HEK293 (cell line): ENCODE results near the gene NAA20.

Experiments
- AEBP2 ChIP-seq: fragments of 450-650 bp; formaldehyde crosslinking; IDR thresholded peaks from 2 replicates; pipeline ENCODE4 v1.5.1; 2016; ENCODE audit warnings: missing biosample characterization, missing genetic modification characterization, borderline replicate concordance
- GLI2 ChIP-seq: fragments of 450-650 bp; formaldehyde crosslinking; IDR thresholded peaks from 2 replicates; pipeline ENCODE4; 2017; ENCODE audit warnings: missing biosample characterization, missing genetic modification characterization, low read depth, borderline replicate concordance
- GLIS2 ChIP-seq: fragments of 450-650 bp; formaldehyde crosslinking; IDR thresholded peaks from 2 replicates; pipeline ENCODE4 v1.5.1; 2016; ENCODE audit warnings: missing biosample characterization, missing genetic modification characterization
- HOXA7 ChIP-seq: sonication (generic); formaldehyde crosslinking; IDR thresholded peaks from 2 replicates; pipeline ENCODE4 v1.8.1; 2022; ENCODE audit warnings: missing genetic modification reagents, borderline replicate concordance
- IKZF3 ChIP-seq: fragments of 450-650 bp; IDR thresholded peaks from 2 replicates; pipeline ENCODE4 v1.5.0; 2018; ENCODE audit warnings: missing biosample characterization, mild to moderate bottlenecking, missing genetic modification characterization, moderate library complexity
- KLF1 ChIP-seq: fragments of 450-650 bp; formaldehyde crosslinking; IDR thresholded peaks from 2 replicates; pipeline ENCODE4 v1.5.1; 2016; ENCODE audit warnings: missing biosample characterization, missing genetic modification characterization
- KLF10 ChIP-seq: fragments of 450-650 bp; IDR thresholded peaks from 2 replicates; pipeline ENCODE4 v1.5.1; 2018; ENCODE audit warnings: missing biosample characterization, mild to moderate bottlenecking, missing genetic modification characterization
- KLF7 ChIP-seq: fragments of 450-650 bp; formaldehyde crosslinking; IDR thresholded peaks from 2 replicates; pipeline ENCODE4 v1.5.1; 2016; ENCODE audit warnings: missing biosample characterization, missing genetic modification characterization, borderline replicate concordance
- KLF8 ChIP-seq: fragments of 450-650 bp; formaldehyde crosslinking; IDR thresholded peaks from 2 replicates; pipeline ENCODE4 v1.5.1; 2016; ENCODE audit warnings: missing biosample characterization, missing genetic modification characterization
- OVOL3 ChIP-seq: fragments of 450-650 bp; formaldehyde crosslinking; IDR thresholded peaks from 2 replicates; pipeline ENCODE4 v1.5.1; 2016; ENCODE audit warnings: missing biosample characterization, missing genetic modification characterization
- SP3 ChIP-seq: fragments of 450-650 bp; formaldehyde crosslinking; IDR thresholded peaks from 2 replicates; pipeline ENCODE4 v1.5.1; 2016; ENCODE audit warnings: missing biosample characterization, missing genetic modification characterization
- WT1 ChIP-seq: fragments of 450-650 bp; formaldehyde crosslinking; IDR thresholded peaks from 2 replicates; pipeline ENCODE4 v1.5.1; 2016; ENCODE audit warnings: missing biosample characterization, missing genetic modification characterization
- YY2 ChIP-seq: fragments of 450-650 bp; formaldehyde crosslinking; IDR thresholded peaks from 2 replicates; pipeline ENCODE4 v1.5.1; 2016; ENCODE audit warnings: missing biosample characterization, missing genetic modification characterization
- ZFP3 ChIP-seq: fragments of 450-650 bp; formaldehyde crosslinking; IDR thresholded peaks from 2 replicates; pipeline ENCODE4 v1.5.1; 2016; ENCODE audit warnings: low read depth, missing biosample characterization, missing genetic modification characterization
- ZIC2 ChIP-seq: fragments of 450-650 bp; formaldehyde crosslinking; IDR thresholded peaks from 2 replicates; pipeline ENCODE4 v1.5.1; 2016; ENCODE audit warnings: missing biosample characterization, missing genetic modification characterization
- ZNF155 ChIP-seq: fragments of 450-650 bp; formaldehyde crosslinking; IDR thresholded peaks from 2 replicates; pipeline ENCODE4 v1.5.1; 2016; ENCODE audit warnings: missing biosample characterization, missing genetic modification characterization
- ZNF16 ChIP-seq: fragments of 450-650 bp; formaldehyde crosslinking; IDR thresholded peaks from 2 replicates; pipeline ENCODE4 v1.5.1; 2016; ENCODE audit warnings: low read depth, missing biosample characterization, missing genetic modification characterization
- ZNF169 ChIP-seq: fragments of 450-650 bp; formaldehyde crosslinking; IDR thresholded peaks from 2 replicates; pipeline ENCODE4 v1.5.1; 2016; ENCODE audit warnings: missing biosample characterization, missing genetic modification characterization
- ZNF19 ChIP-seq: fragments of 450-650 bp; formaldehyde crosslinking; IDR thresholded peaks from 2 replicates; pipeline ENCODE4; 2016; ENCODE audit warnings: missing biosample characterization, missing genetic modification characterization, low read depth
- ZNF24 ChIP-seq: fragments of 450-650 bp; formaldehyde crosslinking; IDR thresholded peaks from 2 replicates; pipeline ENCODE4 v1.5.1; 2016; ENCODE audit warnings: missing biosample characterization, missing genetic modification characterization
- ZNF426 ChIP-seq: fragments of 450-650 bp; formaldehyde crosslinking; IDR thresholded peaks from 2 replicates; pipeline ENCODE4 v1.5.1; 2017; ENCODE audit warnings: missing biosample characterization, missing genetic modification characterization, mild to moderate bottlenecking, inconsistent platforms, moderate library complexity
- ZNF510 ChIP-seq: fragments of 450-650 bp; formaldehyde crosslinking; IDR thresholded peaks from 2 replicates; pipeline ENCODE4 v1.5.1; 2018; ENCODE audit warnings: mild to moderate bottlenecking, missing genetic modification characterization, missing biosample characterization; ENCODE audit not compliant: insufficient replicate concordance
- ZNF558 ChIP-seq: fragments of 450-650 bp; formaldehyde crosslinking; IDR thresholded peaks from 2 replicates; pipeline ENCODE4 v1.5.1; 2016; ENCODE audit warnings: missing biosample characterization, missing genetic modification characterization
- ZNF571 ChIP-seq: fragments of 450-650 bp; formaldehyde crosslinking; IDR thresholded peaks from 2 replicates; pipeline ENCODE4 v1.5.0; 2017; ENCODE audit warnings: missing biosample characterization, missing genetic modification characterization
- ZNF580 ChIP-seq: fragments of 450-650 bp; formaldehyde crosslinking; IDR thresholded peaks from 2 replicates; pipeline ENCODE4 v1.5.1; 2016; ENCODE audit warnings: missing biosample characterization, missing genetic modification characterization
- ZNF621 ChIP-seq: fragments of 450-650 bp; formaldehyde crosslinking; IDR thresholded peaks from 2 replicates; pipeline ENCODE4 v1.5.1; 2017; ENCODE audit warnings: missing biosample characterization, missing genetic modification characterization
- ZNF626 ChIP-seq: fragments of 450-650 bp; sonication (Bioruptor Pico); formaldehyde crosslinking; IDR thresholded peaks from 2 replicates; pipeline ENCODE4 v1.5.1; 2018; ENCODE audit warnings: missing biosample characterization, missing genetic modification characterization, inconsistent platforms
- ZNF677 ChIP-seq: fragments of 450-650 bp; IDR thresholded peaks from 2 replicates; pipeline ENCODE4 v1.5.0; 2018; ENCODE audit warnings: missing biosample characterization, mild to moderate bottlenecking, missing genetic modification characterization, moderate library complexity
- ZNF776 ChIP-seq: fragments of 450-650 bp; formaldehyde crosslinking; IDR thresholded peaks from 2 replicates; pipeline ENCODE4 v1.5.0; 2017; ENCODE audit warnings: missing biosample characterization, missing genetic modification characterization, borderline replicate concordance
- ZSCAN30 ChIP-seq: fragments of 450-650 bp; IDR thresholded peaks from 2 replicates; pipeline ENCODE4 v1.5.1; 2018; ENCODE audit warnings: missing biosample characterization, mild to moderate bottlenecking, missing genetic modification characterization, moderate library complexity
- TF ChIP-seq, protein P1 (sequence below): sonication (generic); formaldehyde crosslinking; IDR thresholded peaks from 2 replicates; pipeline ENCODE4 v1.8.1; 2022; ENCODE audit warnings: mild to moderate bottlenecking, moderate library complexity, missing genetic modification reagents
- TF ChIP-seq, protein P2 (sequence below): fragments of 450-650 bp; formaldehyde crosslinking; IDR thresholded peaks from 2 replicates; pipeline ENCODE4 v1.5.1; 2016; ENCODE audit warnings: missing biosample characterization, missing genetic modification characterization, low read depth
- TF ChIP-seq, protein P3 (sequence below): fragments of 450-650 bp; formaldehyde crosslinking; IDR thresholded peaks from 2 replicates; pipeline ENCODE4 v1.5.1; 2017; ENCODE audit warnings: missing biosample characterization, missing genetic modification characterization

The NAA20 gene

DNA sequence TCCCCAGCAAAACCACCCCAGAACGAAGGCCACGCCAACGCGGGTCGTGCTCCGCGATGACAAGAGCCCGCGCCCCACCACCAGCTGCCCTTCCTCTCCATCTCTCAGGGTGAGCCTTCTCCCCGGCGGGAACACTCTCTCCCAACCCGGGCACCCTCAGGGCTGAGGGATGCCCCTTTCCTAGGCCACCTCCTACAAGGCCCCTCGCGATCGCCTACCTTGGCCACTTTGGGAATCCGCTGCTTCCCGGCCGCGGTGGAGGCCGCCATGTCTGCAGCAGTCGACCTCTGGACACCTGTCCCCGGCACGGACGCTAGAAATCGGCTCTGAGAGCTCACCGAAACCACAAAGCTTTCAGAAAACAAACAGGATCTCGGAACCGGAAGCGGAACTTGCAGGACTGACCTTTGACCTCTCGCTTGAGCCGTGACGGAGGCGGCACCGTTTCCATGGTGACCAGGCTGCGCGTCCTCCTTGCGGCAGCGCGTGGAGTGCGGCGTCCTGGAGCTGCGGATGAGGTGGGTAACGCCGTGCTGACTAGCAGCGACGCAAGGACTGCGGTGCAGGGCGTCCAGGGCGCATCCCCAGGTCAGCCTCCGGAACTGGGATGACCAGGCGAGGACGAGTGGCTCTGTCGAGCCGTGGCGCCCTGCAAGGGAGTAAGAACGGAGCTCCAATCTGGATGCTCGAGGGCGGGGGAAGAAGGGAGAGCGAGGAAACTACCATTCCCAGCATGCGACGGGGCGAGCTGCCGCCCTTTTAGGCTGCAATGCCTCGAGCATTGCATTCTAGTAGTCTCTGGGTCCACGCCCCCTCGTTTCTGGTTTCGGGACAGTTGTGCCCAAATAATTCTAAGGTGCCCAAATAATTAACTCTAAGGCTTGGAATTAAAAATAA is 35.2 kb downstream of the NAA20 start, which contains the start of the genes CFAP61 and CRNKL1 (continued):
- TF ChIP-seq KLF10 (tag by site-specific recombination), result peak; percentile 24; the same call in 1 of the 2 replicates
- TF ChIP-seq ZNF24 (tag by site-specific recombination), result no peak; the same call in 1 of the 2 replicates
- TF ChIP-seq HOXA7, result no peak
- TF ChIP-seq, protein P1, sequence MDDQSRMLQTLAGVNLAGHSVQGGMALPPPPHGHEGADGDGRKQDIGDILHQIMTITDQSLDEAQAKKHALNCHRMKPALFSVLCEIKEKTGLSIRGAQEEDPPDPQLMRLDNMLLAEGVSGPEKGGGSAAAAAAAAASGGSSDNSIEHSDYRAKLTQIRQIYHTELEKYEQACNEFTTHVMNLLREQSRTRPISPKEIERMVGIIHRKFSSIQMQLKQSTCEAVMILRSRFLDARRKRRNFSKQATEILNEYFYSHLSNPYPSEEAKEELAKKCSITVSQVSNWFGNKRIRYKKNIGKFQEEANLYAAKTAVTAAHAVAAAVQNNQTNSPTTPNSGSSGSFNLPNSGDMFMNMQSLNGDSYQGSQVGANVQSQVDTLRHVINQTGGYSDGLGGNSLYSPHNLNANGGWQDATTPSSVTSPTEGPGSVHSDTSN (CRISPR knock-in tag), result peak; percentile 55; the same call in 1 of the 2 replicates
- TF ChIP-seq ZNF19 (tag by site-specific recombination), result no peak
- no peak for TF ChIP-seq ZNF510 (tag by site-specific recombination)
- TF ChIP-seq, protein P2, sequence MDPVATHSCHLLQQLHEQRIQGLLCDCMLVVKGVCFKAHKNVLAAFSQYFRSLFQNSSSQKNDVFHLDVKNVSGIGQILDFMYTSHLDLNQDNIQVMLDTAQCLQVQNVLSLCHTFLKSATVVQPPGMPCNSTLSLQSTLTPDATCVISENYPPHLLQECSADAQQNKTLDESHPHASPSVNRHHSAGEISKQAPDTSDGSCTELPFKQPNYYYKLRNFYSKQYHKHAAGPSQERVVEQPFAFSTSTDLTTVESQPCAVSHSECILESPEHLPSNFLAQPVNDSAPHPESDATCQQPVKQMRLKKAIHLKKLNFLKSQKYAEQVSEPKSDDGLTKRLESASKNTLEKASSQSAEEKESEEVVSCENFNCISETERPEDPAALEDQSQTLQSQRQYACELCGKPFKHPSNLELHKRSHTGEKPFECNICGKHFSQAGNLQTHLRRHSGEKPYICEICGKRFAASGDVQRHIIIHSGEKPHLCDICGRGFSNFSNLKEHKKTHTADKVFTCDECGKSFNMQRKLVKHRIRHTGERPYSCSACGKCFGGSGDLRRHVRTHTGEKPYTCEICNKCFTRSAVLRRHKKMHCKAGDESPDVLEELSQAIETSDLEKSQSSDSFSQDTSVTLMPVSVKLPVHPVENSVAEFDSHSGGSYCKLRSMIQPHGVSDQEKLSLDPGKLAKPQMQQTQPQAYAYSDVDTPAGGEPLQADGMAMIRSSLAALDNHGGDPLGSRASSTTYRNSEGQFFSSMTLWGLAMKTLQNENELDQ (tag by site-specific recombination), result no peak
- TF ChIP-seq AEBP2 (tag by site-specific recombination), result no peak
- no peak for TF ChIP-seq ZNF16
- TF ChIP-seq ZNF776 (tag by site-specific recombination), result no peak
- TF ChIP-seq KLF1 (tag by site-specific recombination), result peak; percentile 58
- TF ChIP-seq ZNF155 (tag by site-specific recombination), result no peak
- TF ChIP-seq WT1 (tag by site-specific recombination), result no peak; the same call in 1 of the 2 replicates
- no peak for TF ChIP-seq ZNF571
- TF ChIP-seq ZNF677 (tag by site-specific recombination), result no peak
- TF ChIP-seq ZNF426 (tag by site-specific recombination), result no peak
- peak; percentile 69 for TF ChIP-seq SP3 (tag by site-specific recombination)
- peak; percentile 65; the same call in 1 of the 2 replicates for TF ChIP-seq KLF7 (tag by site-specific recombination)
- 0 out of 2 replicates have a peak, but pooled peaks have one; percentile 40 for TF ChIP-seq ZSCAN30 (tag by site-specific recombination)
- no peak for TF ChIP-seq GLI2 (tag by site-specific recombination)
- TF ChIP-seq ZNF169 (tag by site-specific recombination), result no peak
- no peak for TF ChIP-seq ZNF621 (tag by site-specific recombination)
- TF ChIP-seq YY2 (tag by site-specific recombination), result peak; percentile 54; the same call in 1 of the 2 replicates
- TF ChIP-seq ZIC2 (tag by site-specific recombination), result peak; percentile 34
- TF ChIP-seq ZNF558 (tag by site-specific recombination), result no peak
- no peak for TF ChIP-seq ZNF626 (tag by site-specific recombination)
- no peak for TF ChIP-seq OVOL3 (tag by site-specific recombination)
- TF ChIP-seq ZFP3 (tag by site-specific recombination), result no peak
- peak; percentile 49; the same call in 1 of the 2 replicates for TF ChIP-seq GLIS2 (tag by site-specific recombination)
- TF ChIP-seq ZNF580 (tag by site-specific recombination), result no peak
- TF ChIP-seq, protein P3, sequence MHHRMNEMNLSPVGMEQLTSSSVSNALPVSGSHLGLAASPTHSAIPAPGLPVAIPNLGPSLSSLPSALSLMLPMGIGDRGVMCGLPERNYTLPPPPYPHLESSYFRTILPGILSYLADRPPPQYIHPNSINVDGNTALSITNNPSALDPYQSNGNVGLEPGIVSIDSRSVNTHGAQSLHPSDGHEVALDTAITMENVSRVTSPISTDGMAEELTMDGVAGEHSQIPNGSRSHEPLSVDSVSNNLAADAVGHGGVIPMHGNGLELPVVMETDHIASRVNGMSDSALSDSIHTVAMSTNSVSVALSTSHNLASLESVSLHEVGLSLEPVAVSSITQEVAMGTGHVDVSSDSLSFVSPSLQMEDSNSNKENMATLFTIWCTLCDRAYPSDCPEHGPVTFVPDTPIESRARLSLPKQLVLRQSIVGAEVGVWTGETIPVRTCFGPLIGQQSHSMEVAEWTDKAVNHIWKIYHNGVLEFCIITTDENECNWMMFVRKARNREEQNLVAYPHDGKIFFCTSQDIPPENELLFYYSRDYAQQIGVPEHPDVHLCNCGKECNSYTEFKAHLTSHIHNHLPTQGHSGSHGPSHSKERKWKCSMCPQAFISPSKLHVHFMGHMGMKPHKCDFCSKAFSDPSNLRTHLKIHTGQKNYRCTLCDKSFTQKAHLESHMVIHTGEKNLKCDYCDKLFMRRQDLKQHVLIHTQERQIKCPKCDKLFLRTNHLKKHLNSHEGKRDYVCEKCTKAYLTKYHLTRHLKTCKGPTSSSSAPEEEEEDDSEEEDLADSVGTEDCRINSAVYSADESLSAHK, result no peak
- no peak for TF ChIP-seq IKZF3 (tag by site-specific recombination)
- TF ChIP-seq KLF8 (tag by site-specific recombination), result peak; percentile 88
